Left renal cortex interstitium (tissue), 4 donors: ENCODE data around the gene NEK2. TPM values are rescaled to one million over a fixed set of nuclear protein-coding genes. Genes with fewer than 3 reads are reported as not detected.
A peak's percentile ranks its signal among the peaks of the same experiment; 100 is the strongest.
"Not testable (repeated sequence)": the region's sequence is repeated elsewhere in the genome, so short reads cannot be mapped to it uniquely, and the experiment has no call there.

Experiments
- DNase-seq, 4 donors: peaks; one replicate each; pipeline ENCODE4 v3.0.0-alpha.2; 2013; ENCODE audit warnings: low read depth in 4 of 4, low spot score in 2 of 4, missing footprints in 1 of 4
- polyA plus RNA-seq, 4 donors: library from polyadenylated mRNA; unstranded; fragments of 120-200 nt; gene quantifications; one replicate each; pipeline ENCODE4 v1.2.1, GENCODE V29; 2013; ENCODE audit not compliant: insufficient read length in 4 of 4

NEK2 gene
- 10 to 100 TPM; 18.6 to 20.3 (median 19.7) TPM for polyA plus RNA-seq

- DNase-seq, result peak; percentile 81 to 96 (median 86)
These were observed at the start of gene NEK2 for GRCh38 chr1:211675230-211676105. NEK2 (minus strand) TSS chr1:211675621; CDS start chr1:211675479, 142 bp downstream.

GRCh38 chr1:211724687-211725196, 49.3 kb upstream of the NEK2 start:
- no peak for DNase-seq

GRCh38 chr1:211723273-211723672, 47.9 kb upstream of the NEK2 start:
- no peak for DNase-seq

GRCh38 chr1:211722277-211723175, 47.1 kb upstream of the NEK2 start:
- no peak for DNase-seq

GRCh38 chr1:211716555-211716954, 41.1 kb upstream of the NEK2 start:
- not testable (repeated sequence) for DNase-seq

- no peak for DNase-seq
These were observed 40.5 kb upstream of the NEK2 start for GRCh38 chr1:211715971-211716370.

GRCh38 chr1:211714154-211714553, 38.7 kb upstream of the NEK2 start:
- DNase-seq, result no peak

GRCh38 chr1:211713231-211713630, 37.8 kb upstream of the NEK2 start:
- DNase-seq, result no peak

- DNase-seq, result no peak
These were observed 35.9 kb upstream of the NEK2 start for GRCh38 chr1:211711315-211711705.

- DNase-seq, result no peak
These were observed 35.3 kb upstream of the NEK2 start for GRCh38 chr1:211710566-211711314.

GRCh38 chr1:211708926-211709325, 33.5 kb upstream of the NEK2 start:
- DNase-seq, result no peak

GRCh38 chr1:211708006-211708405, 32.6 kb upstream of the NEK2 start:
- no peak for DNase-seq

- DNase-seq, result no peak
These were observed 30.2 kb upstream of the NEK2 start for GRCh38 chr1:211705467-211706091.

GRCh38 chr1:211704543-211704942, 29.1 kb upstream of the NEK2 start:
- no peak for DNase-seq

GRCh38 chr1:211703812-211704537, 28.6 kb upstream of the NEK2 start:
- DNase-seq, result no peak

- no peak for DNase-seq
These were observed 26.3 kb upstream of the NEK2 start for GRCh38 chr1:211701733-211702132.

GRCh38 chr1:211699059-211699458, 23.6 kb upstream of the NEK2 start:
- DNase-seq, result no peak

- peak in 1 of 4 donors; percentile 45 for DNase-seq
These were observed 23.0 kb upstream of the NEK2 start for GRCh38 chr1:211698161-211699026.
